Measurements from ENCODE around the gene TEP1.

DNA sequence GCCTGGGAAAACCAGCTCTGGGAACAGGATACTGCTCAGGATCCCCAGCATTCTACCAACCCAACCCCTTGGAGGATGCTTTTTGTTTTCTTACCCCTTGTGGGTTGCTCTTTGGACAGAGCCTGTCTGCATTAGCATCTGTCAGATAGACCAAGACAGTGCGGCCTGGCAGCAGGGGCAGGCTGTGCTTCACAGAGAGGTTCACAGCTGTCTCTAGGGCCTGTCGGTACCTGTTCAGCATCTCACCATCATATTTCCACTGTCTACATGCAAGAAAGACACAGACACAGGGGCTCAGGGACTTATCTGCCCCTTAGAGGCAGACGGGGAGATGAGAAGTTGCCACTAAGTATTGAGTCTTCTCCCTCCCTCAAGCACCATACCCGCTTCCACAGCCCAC, 21.8 kb downstream of the TEP1 start:
- TF ChIP-seq CTCF (IDR thresholded peaks at IDR 0.05), result no peak
- no peak for TF ChIP-seq POLR2A (IDR thresholded peaks at IDR 0.05)
